ENCODE data around the gene PCDHGB4. TPM values are rescaled to one million over a fixed set of nuclear protein-coding genes. Genes with fewer than 3 reads are reported as not detected.
"Not testable (repeated sequence)": the region's sequence is repeated elsewhere in the genome, so short reads cannot be mapped to it uniquely, and the experiment has no call there.

PCDHGB4 gene
- total and polyA plus RNA-seq, 9 of the 15 experiments (the other 6 are each of a cell fraction or from before 2014, with no cell fraction given): 0.01 to 0.14 (median 0.03) TPM; not detected in 5

DNA sequence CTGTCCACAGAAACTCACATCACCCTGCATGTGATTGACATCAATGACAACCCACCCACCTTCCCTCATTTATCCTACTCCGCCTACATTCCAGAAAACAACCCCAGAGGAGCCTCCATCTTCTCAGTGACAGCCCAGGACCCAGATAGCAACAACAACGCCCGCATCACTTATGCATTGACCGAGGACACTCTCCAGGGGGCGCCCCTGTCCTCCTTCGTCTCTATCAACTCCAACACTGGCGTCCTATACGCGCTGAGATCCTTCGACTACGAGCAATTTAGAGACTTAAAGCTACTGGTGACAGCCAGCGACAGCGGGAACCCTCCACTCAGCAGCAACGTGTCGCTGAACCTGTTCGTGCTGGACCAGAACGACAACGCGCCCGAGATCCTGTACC lies 42.2 kb upstream of the PCDHGB4 start:
- H3K9me3 ChIP-seq (replicated peaks; ENCODE audit: control insufficient read depth, insufficient read depth, low read depth, low read length): no peaks in the 10 kb centered on the region
- peaks cover 1 to 8% of the 10 kb centered on the region in 2 experiments; a peak in 4 of 5 replicates for H3K27me3 ChIP-seq (ENCODE audit: control insufficient read depth in 2 of 2, insufficient read depth in 2 of 2, low read length in 2 of 2)
- H3K4me1 ChIP-seq (replicated peaks in 1 of 2; ENCODE audit: control insufficient read depth in 2 of 2, insufficient read depth in 2 of 2, low read length in 2 of 2): peaks cover 0 to 4% of the 10 kb centered on the region in 2 experiments; a peak in 2 of 5 replicates
- H3K79me2 ChIP-seq (ENCODE audit: control insufficient read depth, insufficient read depth, low read length): no peaks in the 10 kb centered on the region
- no peak overlapping the region for H3K9ac ChIP-seq (ENCODE audit: insufficient read depth in 1 of 2, low read depth in 2 of 2, low read length in 2 of 2)
- ChIA-PET CTCF (ENCODE audit: low intra/inter-chr PET ratio) (interaction anchor here (2.0 kb wide), 1 partner anchor 180 kb away, joined by 4 read pairs; no protein-coding TSS in a partner anchor), POLR2A (no interaction called here)
- in situ Hi-C loops (cut with MboI): no loop called here
- H3K36me3 ChIP-seq (ENCODE audit: control insufficient read depth, insufficient read depth, low read length): no peaks in the 10 kb centered on the region
- no peak for ATAC-seq
- intact Hi-C loops (cut with micrococcal nuclease): no loop called here
- no peak for DNase-seq (ENCODE audit: extremely low read depth in 1 of 4, low spot score in 3 of 4)
- BruUV-seq (replicated peaks): no TSS peak
- TF ChIP-seq ZNF3 (CRISPR knock-in tag; IDR thresholded peaks at IDR 0.05) (no peak), ZNF561 (CRISPR knock-in tag; conservative IDR thresholded peaks at IDR 0.05) (no peak), ZNF133 (CRISPR knock-in tag; IDR thresholded peaks at IDR 0.05) (no peak), KDM2B (CRISPR knock-in tag; IDR thresholded peaks at IDR 0.05) (no peak), PCBP1 (IDR thresholded peaks at IDR 0.05; ENCODE audit: low read depth, low read length, poor library complexity, severe bottlenecking) (no peak), DACH1 (IDR thresholded peaks at IDR 0.05; ENCODE audit: partially characterized antibody) (no peak), CBFA2T2 (conservative IDR thresholded peaks at IDR 0.05) (no peak), ZNF436 (CRISPR knock-in tag; IDR thresholded peaks at IDR 0.05) (no peak), ZFP36 (IDR thresholded peaks at IDR 0.05; ENCODE audit: low read depth, low read length, partially characterized antibody) (no peak)
- no peak overlapping the region for H2AFZ ChIP-seq (ENCODE audit: low read depth, low read length)
- no peaks in the 10 kb centered on the region for H3K9me1 ChIP-seq (ENCODE audit: control insufficient read depth, insufficient read depth, low read length)
- FAIRE-seq: no peak
- no peak overlapping the region for H3K4me2 ChIP-seq (ENCODE audit: insufficient read depth, low read length)
- no peak overlapping the region for H3K4me3 ChIP-seq
- WGBS (ENCODE audit: insufficient coverage, low coverage, missing lambda C conversion rate): 31% methylated on average over 11 of the region's 20 CpGs
- no peak overlapping the region for H3K27ac ChIP-seq (ENCODE audit: extremely low read depth, low read depth, low read length)
- H4K20me1 ChIP-seq (replicated peaks; ENCODE audit: control insufficient read depth, insufficient read depth, low read length): no peaks in the 10 kb centered on the region

- 19% methylated on average over 3 of the region's 35 CpGs for WGBS (ENCODE audit: insufficient coverage, low coverage, missing lambda C conversion rate)
- CTCF ChIA-PET (ENCODE audit: low intra/inter-chr PET ratio); H3K9me3 ChIP-seq (replicated peaks; ENCODE audit: control insufficient read depth, insufficient read depth, low read depth, low read length); H3K9me1 ChIP-seq (ENCODE audit: control insufficient read depth, insufficient read depth, low read length); DNase-seq (ENCODE audit: extremely low read depth in 1 of 4, low spot score in 3 of 4); ATAC-seq; BruUV-seq (replicated peaks); H3K4me3 ChIP-seq; H2AFZ ChIP-seq (ENCODE audit: low read depth, low read length); H3K79me2 ChIP-seq (ENCODE audit: control insufficient read depth, insufficient read depth, low read length); FAIRE-seq; intact Hi-C loops (cut with micrococcal nuclease); H3K36me3 ChIP-seq (ENCODE audit: control insufficient read depth, insufficient read depth, low read length); in situ Hi-C loops (cut with MboI); POLR2A ChIA-PET; H3K27ac ChIP-seq (ENCODE audit: extremely low read depth, low read depth, low read length); H3K4me2 ChIP-seq (ENCODE audit: insufficient read depth, low read length); H3K4me1 ChIP-seq (replicated peaks in 1 of 2; ENCODE audit: control insufficient read depth in 2 of 2, insufficient read depth in 2 of 2, low read length in 2 of 2); H3K9ac ChIP-seq (ENCODE audit: insufficient read depth in 1 of 2, low read depth in 2 of 2, low read length in 2 of 2); H4K20me1 ChIP-seq (replicated peaks; ENCODE audit: control insufficient read depth, insufficient read depth, low read length); H3K27me3 ChIP-seq (ENCODE audit: control insufficient read depth in 2 of 2, insufficient read depth in 2 of 2, low read length in 2 of 2): not testable (repeated sequence)
These were observed 41.5 kb upstream of the PCDHGB4 start for GRCh38 chr5:141346017-141346416.
